ENCODE results near the gene SGSM2. TPM values are rescaled to one million over a fixed set of nuclear protein-coding genes. Genes with fewer than 3 reads are reported as not detected.

SGSM2 gene
- total RNA-seq, 2 experiments from 2014 or later: 21.4 to 28.0 TPM

DNA sequence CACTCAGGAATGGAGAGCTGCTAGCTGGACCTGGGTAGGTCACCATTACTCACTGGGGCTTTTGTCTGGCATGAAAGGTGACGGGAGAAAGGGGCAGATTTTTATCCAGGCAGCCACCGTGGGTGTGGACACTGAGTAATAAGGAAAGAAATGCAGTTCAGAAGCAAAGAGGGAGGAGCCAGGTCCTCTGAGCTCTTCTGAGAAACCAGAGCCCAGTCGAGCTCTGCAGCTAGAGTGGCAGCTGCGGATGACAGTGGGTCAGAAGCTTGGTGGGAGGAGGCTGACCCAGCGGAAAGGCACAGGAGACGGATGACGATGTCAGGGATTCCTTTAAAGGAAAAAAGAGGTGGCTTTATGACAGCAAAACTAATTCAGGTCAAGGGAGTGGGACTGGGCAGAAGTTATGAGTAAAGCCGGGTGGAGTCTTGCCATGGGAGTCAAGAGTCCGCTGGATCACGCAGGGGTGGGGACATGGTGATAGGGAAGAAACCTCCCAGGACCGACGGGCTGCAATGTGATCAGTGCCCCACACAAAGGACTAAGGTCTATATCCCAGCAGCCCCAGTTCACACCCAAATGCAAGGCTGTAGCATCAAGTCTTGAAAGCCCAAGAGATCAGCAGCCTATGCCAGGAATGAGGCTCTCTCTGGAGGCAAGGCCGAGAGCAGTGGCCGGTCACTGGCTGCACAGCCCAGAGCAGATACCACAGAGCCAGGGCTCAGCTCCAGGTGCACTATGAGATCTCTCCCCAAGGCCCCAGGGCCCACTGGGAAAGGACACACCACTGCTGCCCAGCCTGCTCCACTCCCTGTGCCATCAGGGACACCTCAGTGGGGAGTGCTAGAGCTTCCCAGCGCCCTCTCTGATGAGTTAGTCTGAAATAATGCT lies 69.8 kb downstream of the SGSM2 start:
- peaks cover 3% of the 10 kb centered on the region for H3K36me3 Mint-ChIP-seq (ENCODE audit: low read depth)
- H3K27ac Mint-ChIP-seq: peak overlapping the region; percentile 80
- peak; percentile 63 for DNase-seq
- intact Hi-C loops (cut with DNase I, micrococcal nuclease): no loop called here
- ChIA-PET CTCF (interaction anchor here (0.6 to 2.6 kb wide), 5 partner anchors 9 to 492 kb away, joined by 3 to 27 read pairs (median 4); no protein-coding TSS in a partner anchor), POLR2A (interaction anchor here (0.9 to 1.0 kb wide), 3 partner anchors 9 to 315 kb away, joined by 3 to 5 read pairs (median 3); no protein-coding TSS in a partner anchor)
- H3K4me3 Mint-ChIP-seq: no peak overlapping the region
- peaks cover 27% of the 10 kb centered on the region for H3K4me1 Mint-ChIP-seq
- H3K27me3 Mint-ChIP-seq: no peaks in the 10 kb centered on the region
- ATAC-seq: peak; percentile 76
- no peaks in the 10 kb centered on the region for H3K9me3 Mint-ChIP-seq (ENCODE audit: low read depth)

DNA sequence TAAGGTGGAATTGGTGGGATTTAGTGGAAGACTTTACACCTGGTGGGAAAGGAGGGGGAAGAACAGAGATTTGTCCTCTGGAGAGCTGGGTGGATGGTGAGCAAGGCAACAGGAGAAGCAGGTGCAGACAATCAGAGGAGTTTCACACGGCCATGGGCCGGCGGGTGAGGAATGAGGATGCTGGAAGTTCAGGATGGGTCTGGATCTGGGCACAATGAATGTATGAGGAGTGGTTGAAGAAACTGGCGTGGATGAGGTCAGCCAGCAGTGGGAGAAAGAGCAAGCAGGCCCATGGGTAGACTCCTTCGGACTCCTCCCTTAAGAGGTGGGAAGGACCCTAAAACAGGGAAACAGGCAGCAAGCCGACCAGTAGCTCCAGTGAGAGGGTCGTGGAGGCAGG lies 73.7 kb downstream of the SGSM2 start:
- intact Hi-C loops (cut with DNase I, micrococcal nuclease): no loop called here
- CTCF ChIA-PET: interaction anchor here (0.6 to 11.2 kb wide), 3 partner anchors 18 to 166 kb away, joined by 3 to 389 read pairs (median 3); no protein-coding TSS in a partner anchor
- POLR2A ChIA-PET: no interaction called here
- Mint-ChIP-seq H3K36me3 (ENCODE audit: low read depth) (peaks cover 8% of the 10 kb centered on the region), H3K9me3 (ENCODE audit: low read depth) (no peaks in the 10 kb centered on the region), H3K4me1 (peaks cover 10% of the 10 kb centered on the region), H3K27me3 (no peaks in the 10 kb centered on the region), H3K4me3 (no peak overlapping the region), H3K27ac (no peak overlapping the region)
- DNase-seq: no peak
- no peak for ATAC-seq

DNA sequence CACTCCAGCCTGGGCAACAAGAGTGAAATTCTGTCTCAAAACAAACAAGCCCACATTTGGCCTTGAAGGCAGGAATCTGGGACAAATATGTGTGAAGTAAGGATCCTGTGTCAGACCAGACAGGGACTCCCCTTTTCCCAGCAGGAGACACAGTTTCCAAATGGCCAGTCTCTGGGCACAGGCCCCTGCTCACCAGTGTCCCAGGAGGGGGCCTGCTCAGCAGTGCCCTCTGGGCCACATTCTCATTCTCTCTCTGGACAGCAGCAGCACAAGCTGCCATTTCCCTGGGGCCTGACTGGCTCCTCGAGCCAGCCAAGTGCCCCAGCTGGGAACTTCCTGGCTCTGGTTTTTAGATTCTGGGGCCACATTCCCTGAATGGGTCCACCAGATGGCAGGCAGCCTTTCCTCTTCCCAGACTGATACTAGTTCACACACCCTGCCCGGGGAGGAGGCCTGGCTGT lies 75.3 kb downstream of the SGSM2 start:
- Mint-ChIP-seq H3K36me3 (ENCODE audit: low read depth) (peaks cover 8% of the 10 kb centered on the region), H3K27me3 (no peaks in the 10 kb centered on the region), H3K4me1 (peaks cover 3% of the 10 kb centered on the region), H3K27ac (no peak overlapping the region), H3K9me3 (ENCODE audit: low read depth) (no peaks in the 10 kb centered on the region), H3K4me3 (no peak overlapping the region)
- POLR2A ChIA-PET: no interaction called here
- CTCF ChIA-PET: interaction anchor here (0.7 to 11.2 kb wide), 2 partner anchors 31 to 66 kb away, joined by 3 to 389 read pairs; no protein-coding TSS in a partner anchor
- ATAC-seq (no peak), DNase-seq (no peak)
- intact Hi-C loops (cut with DNase I, micrococcal nuclease): no loop called here

DNA sequence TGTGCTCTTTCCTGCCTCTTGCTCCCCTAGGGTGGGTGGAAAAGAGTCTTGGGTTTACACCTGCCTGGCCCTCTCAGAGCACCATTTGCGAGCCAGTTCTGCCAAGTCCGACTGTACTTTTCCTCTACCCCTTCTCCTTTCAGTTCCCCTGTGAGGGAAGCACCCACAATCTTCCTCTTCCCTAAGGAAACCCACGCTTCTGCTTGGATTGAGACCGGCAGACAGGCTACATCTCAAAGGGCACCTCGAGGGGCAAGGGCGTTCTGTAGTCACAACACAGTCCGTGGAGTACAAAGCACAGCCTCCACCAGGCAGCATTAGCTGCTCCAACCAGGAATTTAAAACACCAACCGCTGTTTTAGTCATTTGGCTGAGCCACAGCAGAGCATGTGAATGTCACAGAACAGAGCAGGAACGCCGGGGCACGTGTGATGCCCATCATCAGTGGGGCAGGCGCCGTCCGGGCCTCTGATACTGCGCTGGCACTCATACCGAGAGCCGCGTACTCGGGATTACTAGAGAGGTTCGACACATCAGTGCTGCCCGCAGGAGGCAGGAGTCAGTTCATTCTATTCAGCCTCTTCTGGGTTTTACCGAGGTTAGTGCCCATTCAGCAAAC lies 77.3 kb downstream of the SGSM2 start:
- intact Hi-C loops (cut with DNase I, micrococcal nuclease): no loop called here

DNA sequence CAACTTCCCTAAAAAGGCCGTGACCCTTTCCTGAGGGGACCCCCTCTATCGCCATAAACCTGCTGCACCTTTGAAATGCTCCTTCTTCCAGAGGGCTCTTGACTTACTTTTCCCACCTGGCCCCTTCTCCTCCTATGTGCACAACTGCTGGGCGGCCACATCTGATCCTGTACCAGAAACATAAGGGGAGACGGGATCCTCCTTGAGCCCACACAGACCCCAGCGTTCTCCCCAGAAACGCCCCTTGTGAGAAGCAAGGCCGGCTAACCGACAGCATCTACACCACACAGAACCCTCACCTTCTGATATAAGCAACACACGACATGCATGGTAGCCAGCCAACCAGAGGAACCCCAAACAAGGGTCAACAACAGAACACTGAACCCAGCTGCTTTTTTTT lies 77.8 kb downstream of the SGSM2 start:
- Mint-ChIP-seq H3K4me3 (no peak overlapping the region), H3K27ac (no peak overlapping the region), H3K27me3 (no peaks in the 10 kb centered on the region), H3K4me1 (peaks cover 4% of the 10 kb centered on the region), H3K36me3 (ENCODE audit: low read depth) (peaks cover 12% of the 10 kb centered on the region), H3K9me3 (ENCODE audit: low read depth) (no peaks in the 10 kb centered on the region)
- ChIA-PET POLR2A (no interaction called here), CTCF (interaction anchor here (1.3 to 11.2 kb wide), 15 partner anchors 8 to 360 kb away, joined by 4 to 389 read pairs (median 7); partner anchors contain the start of gene HIC1)
- no peak for ATAC-seq
- DNase-seq: no peak
- intact Hi-C loops (cut with DNase I, micrococcal nuclease): no loop called here

More for the DNA sequence above, 77.3 kb downstream of the SGSM2 start:
- no peak for DNase-seq
- H3K27me3 Mint-ChIP-seq: no peaks in the 10 kb centered on the region
- no peaks in the 10 kb centered on the region for H3K9me3 Mint-ChIP-seq (ENCODE audit: low read depth)
- CTCF ChIA-PET: interaction anchor here (2.0 to 11.2 kb wide), 2 partner anchors 10 to 33 kb away, joined by 11 to 389 read pairs; no protein-coding TSS in a partner anchor
- no peak for ATAC-seq
- no peak overlapping the region for H3K4me3 Mint-ChIP-seq
- H3K36me3 Mint-ChIP-seq (ENCODE audit: low read depth): peaks cover 12% of the 10 kb centered on the region
- peaks cover 4% of the 10 kb centered on the region for H3K4me1 Mint-ChIP-seq
- H3K27ac Mint-ChIP-seq: no peak overlapping the region
- POLR2A ChIA-PET: no interaction called here

DNA sequence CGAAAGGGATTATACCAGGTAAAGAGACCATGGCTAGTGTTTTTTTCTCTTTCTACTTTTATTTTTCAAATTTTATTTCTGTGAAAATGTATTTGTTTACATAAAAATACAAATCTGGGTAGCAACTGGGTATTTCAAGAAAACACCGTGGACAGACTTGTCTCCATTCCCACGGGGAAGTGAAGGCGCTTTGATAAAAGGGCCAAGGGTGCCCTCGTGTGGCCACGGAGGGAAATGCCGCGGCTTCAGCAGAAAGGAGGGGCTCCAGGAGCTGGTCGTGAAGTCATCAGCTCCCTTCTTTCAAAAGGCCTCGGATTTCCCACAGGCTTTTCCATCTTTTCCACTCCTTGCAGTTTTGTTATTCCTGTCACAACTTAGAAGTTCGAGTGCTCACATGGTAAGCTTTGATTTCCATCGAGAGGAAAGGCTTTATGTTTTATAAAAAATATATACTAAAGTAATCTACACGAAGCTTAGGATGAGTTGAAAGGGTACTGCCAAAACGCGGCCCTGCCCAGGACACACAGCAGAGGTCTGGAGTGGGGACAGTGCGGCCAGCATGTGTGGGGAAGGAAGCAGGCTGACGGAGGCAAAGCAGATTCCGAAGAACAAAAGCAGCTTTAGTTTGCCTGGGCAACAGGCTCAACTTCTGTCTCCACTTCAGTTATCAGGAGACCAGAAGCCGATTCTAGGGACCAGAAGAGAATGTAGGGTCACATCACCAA lies 78.9 kb downstream of the SGSM2 start:
- Mint-ChIP-seq H3K27me3 (no peaks in the 10 kb centered on the region), H3K36me3 (ENCODE audit: low read depth) (peaks cover 14% of the 10 kb centered on the region)
- ATAC-seq: peak; percentile 82

DNA sequence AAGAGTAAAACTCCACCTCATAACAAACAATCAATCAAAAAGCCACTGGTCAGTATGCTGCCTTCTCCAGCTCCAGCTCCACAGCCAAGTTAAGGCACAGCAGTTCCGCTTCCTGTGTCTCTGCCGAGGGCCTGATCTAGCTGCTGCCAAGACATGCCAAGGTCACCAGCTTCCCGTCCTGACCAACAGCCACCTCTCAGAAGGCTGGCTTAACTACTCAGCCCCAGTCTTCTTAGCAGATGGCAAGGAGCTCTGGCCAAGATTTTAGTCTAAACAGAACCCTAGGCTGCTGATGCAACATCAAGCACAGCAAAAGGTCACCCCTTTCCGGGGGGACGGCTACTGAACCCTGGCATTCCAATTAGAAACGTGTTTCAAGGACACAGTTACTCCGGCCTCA lies 81.3 kb downstream of the SGSM2 start:
- H3K27me3 Mint-ChIP-seq: no peaks in the 10 kb centered on the region
- no peaks in the 10 kb centered on the region for H3K9me3 Mint-ChIP-seq (ENCODE audit: low read depth)
- POLR2A ChIA-PET: no interaction called here
- no peak for ATAC-seq
- CTCF ChIA-PET: interaction anchor here (0.7 to 11.2 kb wide), 6 partner anchors 14 to 1814 kb away, joined by 3 to 389 read pairs (median 4); no protein-coding TSS in a partner anchor
- H3K4me1 Mint-ChIP-seq: peaks cover 4% of the 10 kb centered on the region
- DNase-seq: no peak
- H3K27ac Mint-ChIP-seq: peak overlapping the region; percentile 19
- peaks cover 17% of the 10 kb centered on the region for H3K36me3 Mint-ChIP-seq (ENCODE audit: low read depth)
- intact Hi-C loops (cut with DNase I, micrococcal nuclease): no loop called here
- no peak overlapping the region for H3K4me3 Mint-ChIP-seq

More for the DNA sequence above, 78.9 kb downstream of the SGSM2 start:
- no peaks in the 10 kb centered on the region for H3K9me3 Mint-ChIP-seq (ENCODE audit: low read depth)
- POLR2A ChIA-PET: interaction anchor here (0.6 to 2.0 kb wide), 6 partner anchors 9 to 124 kb away, joined by 3 to 22 read pairs (median 4); partner anchors contain the start of gene MNT
- peak; percentile 90 for DNase-seq
- H3K4me3 Mint-ChIP-seq: no peak overlapping the region
- H3K4me1 Mint-ChIP-seq: peaks cover 4% of the 10 kb centered on the region
- intact Hi-C loops (cut with DNase I, micrococcal nuclease): loop anchor here (1.0 kb wide), 1 partner anchor 34 kb away; no protein-coding TSS in a partner anchor
- CTCF ChIA-PET: interaction anchor here (0.6 to 11.2 kb wide), 59 partner anchors 9 to 1574 kb away, joined by 3 to 389 read pairs (median 4); partner anchors contain the start of genes HIC1 and TSR1
- no peak overlapping the region for H3K27ac Mint-ChIP-seq

DNA sequence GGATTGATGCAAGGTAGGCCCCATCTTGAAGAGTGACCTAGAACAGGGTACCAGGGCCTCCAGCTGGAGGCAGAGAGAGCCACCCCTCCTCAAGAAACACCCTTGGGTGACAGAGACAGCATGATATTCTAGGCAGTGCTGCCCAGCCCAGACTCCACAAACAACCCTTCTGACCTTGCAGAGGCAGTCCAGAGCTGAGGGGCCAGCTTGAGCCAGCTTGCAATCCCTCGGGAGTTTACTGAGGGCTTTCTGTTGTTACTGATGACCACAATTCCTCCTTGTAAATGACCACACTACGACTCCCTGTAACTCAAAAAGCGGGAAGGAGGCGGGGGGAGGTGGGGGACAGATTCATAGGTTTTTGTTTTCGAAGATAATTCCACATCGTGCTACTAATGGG lies 82.2 kb downstream of the SGSM2 start:
- peaks cover 4% of the 10 kb centered on the region for H3K4me1 Mint-ChIP-seq
- H3K27me3 Mint-ChIP-seq: no peaks in the 10 kb centered on the region
- CTCF ChIA-PET: interaction anchor here (0.8 to 11.2 kb wide), 4 partner anchors 13 to 38 kb away, joined by 3 to 389 read pairs (median 4); no protein-coding TSS in a partner anchor
- DNase-seq (no peak), ATAC-seq (no peak)
- POLR2A ChIA-PET: no interaction called here
- H3K27ac Mint-ChIP-seq: no peak overlapping the region
- intact Hi-C loops (cut with DNase I, micrococcal nuclease): no loop called here
- no peaks in the 10 kb centered on the region for H3K9me3 Mint-ChIP-seq (ENCODE audit: low read depth)
- no peak overlapping the region for H3K4me3 Mint-ChIP-seq
- H3K36me3 Mint-ChIP-seq (ENCODE audit: low read depth): peaks cover 15% of the 10 kb centered on the region

DNA sequence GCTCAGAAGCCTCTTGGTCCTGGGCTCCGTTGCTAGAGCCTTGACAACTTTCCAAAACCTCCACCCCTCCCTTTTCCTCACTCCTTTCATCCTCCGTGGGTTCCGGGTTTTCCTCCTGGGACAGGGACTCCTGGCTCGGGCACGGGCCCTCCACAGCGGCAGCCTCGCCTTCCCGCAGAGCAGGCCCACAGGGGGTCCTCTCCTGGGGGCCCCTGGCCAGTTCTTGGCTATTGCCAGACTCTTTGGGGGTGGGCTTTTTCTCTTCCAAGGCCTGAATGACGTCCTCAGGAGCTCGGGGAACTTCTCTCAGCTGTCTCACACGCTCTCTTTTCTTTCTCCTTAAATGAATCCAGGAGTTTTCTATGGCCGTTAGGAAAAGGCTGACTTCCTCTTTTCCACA lies 82.9 kb downstream of the SGSM2 start:
- Mint-ChIP-seq H3K27me3 (no peaks in the 10 kb centered on the region), H3K27ac (no peak overlapping the region), H3K4me3 (no peak overlapping the region), H3K4me1 (peaks cover 4% of the 10 kb centered on the region), H3K36me3 (ENCODE audit: low read depth) (peaks cover 17% of the 10 kb centered on the region), H3K9me3 (ENCODE audit: low read depth) (no peaks in the 10 kb centered on the region)
- DNase-seq (no peak), ATAC-seq (no peak)
- CTCF ChIA-PET: interaction anchor here (1.9 to 11.2 kb wide), 2 partner anchors 12 to 39 kb away, joined by 5 to 389 read pairs; no protein-coding TSS in a partner anchor
- POLR2A ChIA-PET: no interaction called here
- intact Hi-C loops (cut with DNase I, micrococcal nuclease): no loop called here

DNA sequence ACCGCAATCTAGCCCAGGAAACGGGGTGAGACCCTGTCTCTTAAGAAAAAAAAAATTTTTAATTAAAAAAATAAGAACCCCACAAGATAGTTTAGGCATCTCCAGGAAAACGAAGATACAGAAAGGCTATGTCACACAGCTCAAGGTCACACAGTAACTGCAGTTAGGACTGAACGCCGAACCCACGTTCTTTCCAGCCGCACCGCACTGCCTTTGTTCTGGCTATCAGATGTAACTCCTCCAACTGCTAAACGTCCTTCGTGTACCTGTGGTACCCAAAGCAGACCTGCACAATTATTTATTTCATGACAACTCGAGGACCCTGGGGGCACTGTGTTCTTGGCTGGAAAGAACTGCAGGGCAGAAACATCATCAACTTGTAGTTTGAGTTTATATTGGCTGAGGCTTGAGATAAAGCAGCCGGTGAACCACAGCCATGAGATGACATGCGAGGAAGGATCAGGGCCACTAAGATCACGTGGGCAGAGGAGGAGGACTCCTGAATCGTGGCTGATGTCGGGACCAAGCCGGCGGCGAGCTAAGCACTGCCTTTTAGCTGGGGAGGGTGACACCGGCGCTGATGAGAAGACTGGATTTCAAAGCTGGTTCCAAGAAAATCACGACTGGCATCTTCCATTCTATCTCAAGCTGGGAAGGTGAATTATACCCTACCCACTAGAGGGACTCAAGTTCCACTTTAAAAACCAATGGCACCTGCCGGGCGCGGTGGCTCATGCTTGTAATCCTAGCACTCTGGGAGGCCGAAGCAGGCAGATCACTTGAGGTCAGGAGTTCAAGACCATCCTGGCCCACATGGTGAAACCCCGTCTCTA lies 84.2 kb downstream of the SGSM2 start:
- ChIA-PET POLR2A (interaction anchor here (0.5 kb wide), 1 partner anchor 47 kb away, joined by 4 read pairs; no protein-coding TSS in a partner anchor), CTCF (no interaction called here)
- ATAC-seq (no peak), DNase-seq (no peak)
- no peak overlapping the region for H3K27ac Mint-ChIP-seq
- intact Hi-C loops (cut with DNase I, micrococcal nuclease): no loop called here
- peaks cover 20% of the 10 kb centered on the region for H3K36me3 Mint-ChIP-seq (ENCODE audit: low read depth)
- no peak overlapping the region for H3K4me3 Mint-ChIP-seq
- peaks cover 4% of the 10 kb centered on the region for H3K4me1 Mint-ChIP-seq
- no peaks in the 10 kb centered on the region for H3K27me3 Mint-ChIP-seq
- no peaks in the 10 kb centered on the region for H3K9me3 Mint-ChIP-seq (ENCODE audit: low read depth)
